Measurements from ENCODE around the gene MRC2.

DNA sequence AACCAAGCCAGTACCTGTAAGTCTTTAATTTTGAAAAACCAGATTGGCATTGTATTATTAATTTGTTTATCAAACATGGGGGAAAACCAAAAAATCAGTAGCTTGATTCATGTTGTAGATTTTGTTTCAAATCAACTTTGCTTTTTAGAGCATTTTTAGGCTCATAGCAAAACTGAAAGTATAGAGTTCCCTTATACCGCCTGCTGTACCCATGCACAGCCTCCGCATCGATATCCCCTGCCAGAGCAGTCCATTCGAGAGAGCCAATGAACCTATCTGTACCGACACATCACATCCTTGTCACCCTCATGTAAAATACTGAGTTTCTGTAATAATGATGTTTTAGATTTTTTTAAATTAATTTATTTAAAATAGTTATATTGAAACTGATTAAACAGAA is 16.2 kb upstream of the MRC2 start:
- TF ChIP-seq, protein P1, sequence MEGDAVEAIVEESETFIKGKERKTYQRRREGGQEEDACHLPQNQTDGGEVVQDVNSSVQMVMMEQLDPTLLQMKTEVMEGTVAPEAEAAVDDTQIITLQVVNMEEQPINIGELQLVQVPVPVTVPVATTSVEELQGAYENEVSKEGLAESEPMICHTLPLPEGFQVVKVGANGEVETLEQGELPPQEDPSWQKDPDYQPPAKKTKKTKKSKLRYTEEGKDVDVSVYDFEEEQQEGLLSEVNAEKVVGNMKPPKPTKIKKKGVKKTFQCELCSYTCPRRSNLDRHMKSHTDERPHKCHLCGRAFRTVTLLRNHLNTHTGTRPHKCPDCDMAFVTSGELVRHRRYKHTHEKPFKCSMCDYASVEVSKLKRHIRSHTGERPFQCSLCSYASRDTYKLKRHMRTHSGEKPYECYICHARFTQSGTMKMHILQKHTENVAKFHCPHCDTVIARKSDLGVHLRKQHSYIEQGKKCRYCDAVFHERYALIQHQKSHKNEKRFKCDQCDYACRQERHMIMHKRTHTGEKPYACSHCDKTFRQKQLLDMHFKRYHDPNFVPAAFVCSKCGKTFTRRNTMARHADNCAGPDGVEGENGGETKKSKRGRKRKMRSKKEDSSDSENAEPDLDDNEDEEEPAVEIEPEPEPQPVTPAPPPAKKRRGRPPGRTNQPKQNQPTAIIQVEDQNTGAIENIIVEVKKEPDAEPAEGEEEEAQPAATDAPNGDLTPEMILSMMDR (IDR thresholded peaks at IDR 0.05), result no peak
- no peak for TF ChIP-seq EP300 (IDR thresholded peaks at IDR 0.05)
